Epithelial cell of esophagus (primary cell): ENCODE measurements around the gene PUS1.
"Not testable (repeated sequence)": the region's sequence is repeated elsewhere in the genome, so short reads cannot be mapped to it uniquely, and the experiment has no call there.

Source experiments
- DNase-seq: peaks from one replicate; pipeline ENCODE4 v3.0.0; 2010; ENCODE audit warnings: low read depth
- H3K4me3 ChIP-seq: 2 replicates; pipeline ENCODE4 v1.5.1; 2011; ENCODE audit warnings: mild to moderate bottlenecking, low read length, control low read depth
- CTCF ChIP-seq: IDR thresholded peaks from 2 replicates; pipeline ENCODE4 v1.5.1; 2011; ENCODE audit warnings: low read depth, mild to moderate bottlenecking, low read length, control low read depth, inconsistent platforms; ENCODE audit not compliant: insufficient read depth; ENCODE audit errors: missing control alignments

PUS1 gene

DNA sequence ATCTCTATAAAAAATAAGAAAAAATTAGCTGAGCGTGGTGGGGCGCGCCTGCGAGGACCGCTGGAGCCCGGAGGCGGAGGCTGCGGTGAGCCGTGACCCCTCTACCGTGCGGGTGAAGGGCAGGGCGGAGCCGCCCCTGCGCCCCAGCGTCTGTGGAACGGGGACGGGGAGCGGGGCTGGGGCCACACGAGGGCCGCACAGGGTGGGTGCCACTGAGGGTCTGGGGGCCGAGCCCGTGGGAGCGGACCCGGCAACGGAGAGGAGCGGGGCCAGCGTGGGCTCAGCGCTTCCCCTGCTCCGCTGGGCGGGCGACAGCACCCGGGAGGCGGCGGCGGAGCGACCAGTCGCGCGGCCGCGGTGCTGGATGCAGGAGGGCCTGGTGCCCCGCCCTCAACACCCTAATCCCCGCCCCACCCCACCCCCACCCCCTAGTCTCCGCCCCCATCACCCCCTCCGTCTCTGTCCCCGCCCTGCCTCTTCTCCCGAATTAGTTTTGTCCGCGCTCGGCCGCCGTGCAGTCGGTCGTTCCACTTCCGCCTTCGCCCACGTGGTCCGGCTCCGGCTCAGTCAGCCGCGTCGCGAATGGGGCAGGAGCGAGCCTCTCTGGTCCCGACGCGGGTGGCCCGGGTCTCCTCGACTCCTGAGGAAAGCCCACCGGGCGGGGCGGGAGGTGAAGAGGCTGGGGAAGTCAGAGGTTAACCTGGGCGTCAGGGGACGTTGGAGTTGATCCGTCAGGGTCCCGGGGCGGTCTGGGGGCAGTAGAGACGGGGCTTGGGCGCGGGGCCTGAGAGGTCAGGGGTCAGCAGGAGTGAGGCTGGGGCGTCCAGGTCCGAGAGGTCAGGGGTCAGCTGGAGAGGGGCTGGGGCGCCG lies at the start of gene PUS1:
Gene PUS1, plus strand, starts transcription at position 566 of the 870 bp plus-strand sequence. CDS start 447 bp downstream, outside the sequence.
- TF ChIP-seq CTCF: no peak
- DNase-seq: peak; percentile 96
- H3K4me3 ChIP-seq: peak within 1 kb of the TSS; percentile 93

GRCh38 chr12:131882804-131883520 lies 46.1 kb upstream of the PUS1 start:
- no peak for DNase-seq
- peak; percentile 6 for TF ChIP-seq CTCF

GRCh38 chr12:131883521-131883900 lies 45.6 kb upstream of the PUS1 start:
- no peak for DNase-seq
- TF ChIP-seq CTCF: no peak
- H3K4me3 ChIP-seq: no peak overlapping the region

More at GRCh38 chr12:131882804-131883520, 46.1 kb upstream of the PUS1 start:
- H3K4me3 ChIP-seq: no peak overlapping the region

- peak; percentile 62 for DNase-seq
These were observed 44.0 kb upstream of the PUS1 start for GRCh38 chr12:131885076-131885475.

DNA sequence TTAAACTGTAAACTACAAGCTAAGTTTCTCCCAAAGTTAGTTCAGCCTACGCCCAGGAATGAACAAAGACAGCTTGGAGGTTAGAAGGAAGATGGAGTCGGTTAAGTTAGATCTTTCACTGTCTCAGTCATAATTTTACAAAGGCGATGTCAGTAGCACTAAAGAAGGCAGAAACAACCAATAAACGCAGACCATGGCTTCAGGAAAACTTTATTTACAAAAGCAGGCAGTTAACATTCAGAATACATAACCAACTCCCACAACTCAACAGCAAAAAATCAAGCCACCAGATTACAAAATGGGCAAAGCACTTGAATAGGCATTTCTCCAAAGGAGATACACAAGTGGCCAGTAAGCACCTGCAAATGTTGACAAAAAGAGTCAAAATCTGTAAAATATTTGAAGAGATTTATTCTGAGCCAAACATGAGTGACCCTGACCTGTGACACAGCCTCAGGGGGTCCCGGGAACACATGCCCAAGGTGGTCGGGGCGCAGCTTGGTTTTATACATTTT lies 43.5 kb upstream of the PUS1 start:
- no peak for TF ChIP-seq CTCF
- DNase-seq: no peak
- H3K4me3 ChIP-seq: no peak overlapping the region

More at GRCh38 chr12:131885076-131885475, 44.0 kb upstream of the PUS1 start:
- not testable (repeated sequence) for H3K4me3 ChIP-seq

DNA sequence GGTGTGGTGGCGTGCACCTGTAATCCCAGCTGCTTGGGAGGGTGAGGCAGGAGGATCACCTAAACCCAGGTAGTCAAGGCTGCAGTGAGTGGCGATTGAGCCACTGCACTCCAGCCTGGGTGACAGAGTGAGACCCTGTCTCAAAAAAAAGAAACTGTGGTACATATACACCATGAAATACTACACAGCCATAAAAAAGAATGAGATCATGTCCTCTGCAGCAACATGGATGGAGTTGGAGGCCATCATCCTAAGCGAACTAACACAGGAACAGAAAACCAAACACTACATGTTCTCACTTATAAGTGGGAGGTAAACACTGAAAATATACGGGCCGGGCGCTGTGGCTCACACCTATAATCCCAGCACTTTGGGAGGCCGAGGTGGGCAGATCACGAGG lies 37.4 kb upstream of the PUS1 start:
- DNase-seq, H3K4me3 ChIP-seq: not testable (repeated sequence)

DNA sequence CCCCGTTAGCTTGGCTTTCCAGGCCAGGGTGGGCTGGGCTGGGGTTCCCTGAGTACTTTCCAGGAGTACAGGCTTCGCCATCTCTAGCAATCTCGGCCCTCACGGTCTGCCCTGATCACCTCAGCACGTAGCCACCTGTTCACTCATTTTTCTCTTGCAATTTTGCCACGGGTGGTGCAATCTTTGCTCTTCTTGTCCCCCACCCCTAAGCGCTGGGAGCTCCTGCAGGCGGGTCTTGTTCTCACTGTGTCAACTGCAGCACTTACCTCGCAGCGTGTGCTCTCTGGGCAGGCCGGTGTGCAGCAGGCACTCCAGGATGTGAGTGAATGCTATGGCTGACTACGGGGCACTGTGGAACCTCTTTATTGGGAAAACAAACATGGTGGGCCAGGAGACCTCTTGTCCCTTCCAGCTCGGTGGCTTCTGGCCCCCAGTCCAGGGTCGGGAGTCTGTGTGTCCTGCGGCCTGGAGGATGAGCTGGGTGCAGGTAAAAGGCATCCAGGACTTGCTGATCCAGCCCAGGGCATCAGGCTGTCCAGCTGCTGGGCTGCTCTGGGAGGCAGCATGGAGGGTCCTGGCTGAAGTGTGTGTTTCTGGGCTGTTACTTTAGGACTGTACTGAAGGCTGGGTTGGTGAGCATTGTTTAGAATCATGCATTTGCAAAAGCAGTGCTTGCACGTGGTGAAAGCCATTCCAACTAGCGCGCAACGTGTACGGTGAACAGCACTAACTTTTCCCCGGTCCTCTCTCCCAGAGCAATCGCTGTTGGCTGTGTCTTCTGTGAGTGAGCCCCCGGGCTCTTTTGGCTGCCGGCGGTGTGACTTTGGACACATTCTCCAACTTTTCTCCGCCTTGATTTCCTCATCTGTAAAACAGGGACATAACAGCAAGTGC lies 36.1 kb upstream of the PUS1 start:
- TF ChIP-seq CTCF: no peak
- DNase-seq: no peak
- no peak overlapping the region for H3K4me3 ChIP-seq
